Measurements from ENCODE around the gene ZMIZ2.

ZMIZ2 gene

DNA sequence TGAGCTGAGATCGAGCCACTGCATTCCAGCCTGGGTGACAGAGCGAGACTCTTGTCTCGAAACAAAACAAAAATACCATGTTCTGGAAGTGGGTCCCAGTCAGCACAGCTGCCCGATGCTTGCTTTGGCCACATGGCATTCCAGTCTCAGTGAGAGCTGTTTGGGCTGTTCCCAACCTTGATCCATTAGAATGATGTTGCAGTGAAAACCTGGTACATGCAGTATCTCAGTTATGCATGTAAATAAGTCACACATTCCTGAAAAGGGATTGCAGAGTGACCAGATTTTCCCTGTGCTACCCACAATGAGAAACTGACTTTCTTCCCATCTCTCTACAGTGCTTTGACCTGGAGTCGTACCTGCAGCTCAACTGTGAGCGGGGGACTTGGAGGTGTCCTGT is 15.4 kb downstream of the ZMIZ2 start:
- no peak for DNase-seq (ENCODE audit: low read depth)
- no peak for TF ChIP-seq CTCF (IDR thresholded peaks at IDR 0.05; ENCODE audit: low read depth, low read length, missing control alignments)
- H3K4me3 ChIP-seq (ENCODE audit: low read depth, low read length), result no peak overlapping the region

GRCh38 chr7:44764665-44765578 is 16.3 kb downstream of the ZMIZ2 start:
- DNase-seq (ENCODE audit: low read depth), result no peak
- H3K4me3 ChIP-seq (ENCODE audit: low read depth, low read length), result no peak overlapping the region
- TF ChIP-seq CTCF (IDR thresholded peaks at IDR 0.05; ENCODE audit: low read depth, low read length, missing control alignments), result no peak

GRCh38 chr7:44765579-44766415 is 17.1 kb downstream of the ZMIZ2 start:
- no peak for DNase-seq (ENCODE audit: low read depth)

GRCh38 chr7:44766416-44766801 is 17.8 kb downstream of the ZMIZ2 start:
- DNase-seq (ENCODE audit: low read depth), result no peak
- no peak overlapping the region for H3K4me3 ChIP-seq (ENCODE audit: low read depth, low read length)
- no peak for TF ChIP-seq CTCF (IDR thresholded peaks at IDR 0.05; ENCODE audit: low read depth, low read length, missing control alignments)

More at GRCh38 chr7:44765579-44766415, 17.1 kb downstream of the ZMIZ2 start:
- no peak for TF ChIP-seq CTCF (IDR thresholded peaks at IDR 0.05; ENCODE audit: low read depth, low read length, missing control alignments)
- no peak overlapping the region for H3K4me3 ChIP-seq (ENCODE audit: low read depth, low read length)

GRCh38 chr7:44767134-44767911 is 18.7 kb downstream of the ZMIZ2 start:
- H3K4me3 ChIP-seq (ENCODE audit: low read depth, low read length), result no peak overlapping the region
- DNase-seq (ENCODE audit: low read depth), result no peak
- no peak for TF ChIP-seq CTCF (IDR thresholded peaks at IDR 0.05; ENCODE audit: low read depth, low read length, missing control alignments)

DNA sequence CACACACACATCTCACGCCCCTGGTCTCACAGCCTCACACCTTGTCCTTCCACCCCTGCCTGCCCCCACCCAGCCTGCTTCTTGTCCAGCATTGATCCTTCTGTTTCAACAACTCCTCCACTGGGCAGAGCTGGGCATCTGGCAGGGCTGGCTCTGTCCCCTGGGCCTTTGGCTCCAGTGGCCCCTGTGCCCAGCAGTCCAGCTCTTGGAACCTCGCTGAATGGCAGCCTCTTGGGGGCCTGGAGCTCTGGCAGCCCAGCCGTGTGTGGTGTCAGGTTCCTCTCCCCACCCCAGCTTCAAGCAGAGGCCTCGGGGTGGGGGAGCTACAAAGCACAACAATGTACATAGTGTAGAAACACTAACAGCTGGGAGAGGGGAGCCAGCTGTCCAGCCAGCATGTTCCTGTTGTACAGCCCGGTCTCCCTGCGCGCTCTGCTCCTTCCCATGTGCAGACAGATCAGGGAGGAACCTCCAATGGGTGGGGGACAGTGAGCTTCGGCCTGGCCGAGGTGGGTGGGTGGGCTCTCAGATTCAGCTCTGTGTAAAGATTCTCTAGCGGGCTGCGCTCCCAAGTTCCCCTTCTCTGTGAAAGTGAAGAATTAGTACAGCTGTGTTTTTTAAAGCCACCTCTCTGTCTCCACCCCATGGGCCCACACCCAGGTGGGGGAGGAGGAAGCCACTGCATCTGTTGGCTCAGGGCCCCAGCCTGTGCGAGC is 19.4 kb downstream of the ZMIZ2 start:
- no peak overlapping the region for H3K4me3 ChIP-seq (ENCODE audit: low read depth, low read length)
- TF ChIP-seq CTCF (IDR thresholded peaks at IDR 0.05; ENCODE audit: low read depth, low read length, missing control alignments), result no peak
- DNase-seq (ENCODE audit: low read depth), result no peak

All from GM12864 (cell line).